DOHH2 (cell line): ENCODE measurements around the gene ALK.

Experiments
- CTCF ChIP-seq: fragments of 200-600 bp; sonication (generic); IDR thresholded peaks from one replicate; pipeline ENCODE4 v1.5.1; 2014; ENCODE audit warnings: antibody characterized with exemption, mild to moderate bottlenecking, low read depth, low read length; ENCODE audit not compliant: poor library complexity, severe bottlenecking
- EZH2phosphoT487 ChIP-seq: fragments of 200-600 bp; sonication (generic); IDR thresholded peaks from 2 replicates; pipeline ENCODE4 v1.6.1; 2017; ENCODE audit warnings: borderline replicate concordance, mild to moderate bottlenecking, antibody characterized with exemption, low read length, moderate library complexity, mixed read lengths

GRCh38 chr2:29743516-29743915, 177.9 kb downstream of the ALK start:
- TF ChIP-seq CTCF (no peak), EZH2phosphoT487 (no peak)
